HG02852 (cell line): ENCODE results near the gene GPR152.
A peak's percentile ranks its signal among the peaks of the same experiment; 100 is the strongest.

Source experiments
- ATAC-seq: cut with Tn5 transposase; IDR thresholded peaks from one replicate; pipeline ENCODE4 v1.9.1; 2021; ENCODE audit warnings: mild to moderate bottlenecking, moderate library complexity; ENCODE audit not compliant: unreplicated experiment

The GPR152 gene

GRCh38 chr11:67441731-67442351 is 10.7 kb downstream of the GPR152 start:
- ATAC-seq = no peak

GRCh38 chr11:67441098-67441563 is 11.4 kb downstream of the GPR152 start:
- ATAC-seq = no peak

GRCh38 chr11:67440229-67441097 is 12.1 kb downstream of the GPR152 start:
- no peak for ATAC-seq

- no peak for ATAC-seq
Observed at GRCh38 chr11:67439321-67440228, 13.0 kb downstream of the GPR152 start.

GRCh38 chr11:67438158-67438902 is 14.2 kb downstream of the GPR152 start:
- no peak for ATAC-seq

GRCh38 chr11:67437809-67438157 is 14.7 kb downstream of the GPR152 start:
- no peak for ATAC-seq

- peak; percentile 40 for ATAC-seq
Observed at GRCh38 chr11:67437082-67437808, 15.3 kb downstream of the GPR152 start, which contains the start of gene PTPRCAP. PTPRCAP (minus strand) TSS chr11:67437682; CDS start chr11:67437619, 63 bp downstream.

- no peak for ATAC-seq
Observed at GRCh38 chr11:67436459-67437081, 16.0 kb downstream of the GPR152 start.

- no peak for ATAC-seq
Observed at GRCh38 chr11:67435727-67436458, 16.6 kb downstream of the GPR152 start.

- ATAC-seq = no peak
Observed at GRCh38 chr11:67435031-67435726, 17.4 kb downstream of the GPR152 start.

GRCh38 chr11:67434395-67434881 is 18.1 kb downstream of the GPR152 start:
- no peak for ATAC-seq

GRCh38 chr11:67433536-67434394 is 18.8 kb downstream of the GPR152 start:
- ATAC-seq = no peak

- ATAC-seq = no peak
Observed at GRCh38 chr11:67432655-67433349, 19.7 kb downstream of the GPR152 start.

- no peak for ATAC-seq
Observed at GRCh38 chr11:67431346-67432249, 20.9 kb downstream of the GPR152 start.

- ATAC-seq = no peak
Observed at GRCh38 chr11:67429722-67430121, 22.8 kb downstream of the GPR152 start.
